Esophagus squamous epithelium (tissue), 4 donors: ENCODE results near the gene MFSD12.

Experiments used
- CTCF ChIP-seq, 6 experiments: fragments of 450-650 bp in 4 of 6; fragments of 200-600 bp in 2 of 6; sonication (generic) in 2 of 6; IDR thresholded peaks; one replicate each; pipeline ENCODE4 v1.5.1; 2016 to 2019; ENCODE audit warnings: antibody characterized with exemption in 6 of 6, mild to moderate bottlenecking in 4 of 6, moderate library complexity in 4 of 6
- POLR2A ChIP-seq, 4 donors: fragments of 450-650 bp; IDR thresholded peaks; one replicate each; pipeline ENCODE4 v1.6.1; 2017; ENCODE audit warnings: antibody characterized with exemption in 4 of 4, mild to moderate bottlenecking in 4 of 4, moderate library complexity in 3 of 4

GRCh38 chr19:3570606-3571011, 13.2 kb upstream of the MFSD12 start:
- TF ChIP-seq POLR2A (IDR thresholded peaks at IDR 0.05) (no peak), CTCF (IDR thresholded peaks at IDR 0.05) (no peak)
